K562 (cell line): Measurements from ENCODE around the gene ECE2. TPM values are rescaled to one million over a fixed set of nuclear protein-coding genes. Genes with fewer than 3 reads are reported as not detected.

Experiments
- CHD1 ChIP-seq: fragments of 200-600 bp; sonication (generic); IDR thresholded peaks from one replicate; pipeline ENCODE4 v1.6.1; 2012; ENCODE audit warnings: mild to moderate bottlenecking, moderate library complexity, low read length, inconsistent platforms
- FOXK2 ChIP-seq, 2 experiments: fragments of 450-650 bp; IDR thresholded peaks in 1 of 2; conservative IDR thresholded peaks in 1 of 2; 2 replicates each; pipeline ENCODE4 v1.6.1; 2016; ENCODE audit warnings: low read depth in 2 of 2, mild to moderate bottlenecking in 1 of 2
- NRF1 ChIP-seq, 2 experiments: fragments of 450-650 bp; IDR thresholded peaks in 1 of 2; conservative IDR thresholded peaks in 1 of 2; 2 replicates each; pipeline ENCODE4 v1.6.1; 2014; ENCODE audit warnings: mild to moderate bottlenecking in 2 of 2
- SMC3 ChIP-seq: conservative IDR thresholded peaks from 2 replicates; pipeline ENCODE4 v1.6.1; 2011; ENCODE audit warnings: low read depth, low read length, improper control_type of control experiment; ENCODE audit not compliant: insufficient read depth
- SUPT5H ChIP-seq: fragments of 450-650 bp; IDR thresholded peaks from 2 replicates; pipeline ENCODE4 v1.6.1; 2016
- XRCC4 ChIP-seq: IDR thresholded peaks from one replicate; pipeline ENCODE4 v1.6.1; 2011; ENCODE audit not compliant: insufficient read depth, insufficient read length; ENCODE audit errors: extremely low read depth
- XRCC5 ChIP-seq: fragments of 200-400 bp; formaldehyde crosslinking; IDR thresholded peaks from 2 replicates; pipeline ENCODE4 v1.6.1; 2017; ENCODE audit warnings: low read depth, mild to moderate bottlenecking, low read length
- ZFP91 ChIP-seq: sonication (generic); formaldehyde crosslinking; IDR thresholded peaks from 2 replicates; pipeline ENCODE4 v1.8.0; 2022; ENCODE audit warnings: mild to moderate bottlenecking, missing genetic modification reagents
- polyA plus RNA-seq, 8 experiments: library from polyadenylated mRNA; depleted of rRNA in 4 of 8; stranded (reverse) in 5 of 8; unstranded in 3 of 8; fragments of >200 nt; fragmentation: Nextera tagmentation in 2 of 8; fragmentation: Illumina TruSeq in 1 of 8; extraction: Ambion mirVana in 2 of 8; extraction: Trizol in 1 of 8; gene quantifications; 2 replicates each; pipeline versions ENCODE4 v1.2.1 to v1.2.3, GENCODE V29; 2011 to 2014; ENCODE audit warnings: inconsistent platforms in 1 of 8, missing spikeins in 1 of 8
- total RNA-seq, 7 experiments: library from RNA; depleted of rRNA in 6 of 7; stranded (reverse); fragments of >200 nt in 6 of 7; fragmentation: Illumina TruSeq in 2 of 7; extraction: Trizol in 2 of 7; gene quantifications; 2 replicates each; pipeline versions ENCODE4 v1.2.1 to v1.2.3, GENCODE V29; 2011 to 2021; ENCODE audit warnings: low replicate concordance in 1 of 7
- TF ChIP-seq, protein P1 (sequence below): fragments of 250-450 bp; sonication (Bioruptor Pico); IDR thresholded peaks from 2 replicates; pipeline ENCODE4 v1.5.0; 2020; ENCODE audit warnings: mild to moderate bottlenecking, borderline replicate concordance

ECE2 gene
- total and polyA plus RNA-seq, 9 of the 15 experiments (the other 6 are each of a cell fraction or from before 2014, with no cell fraction given) = not detected

DNA sequence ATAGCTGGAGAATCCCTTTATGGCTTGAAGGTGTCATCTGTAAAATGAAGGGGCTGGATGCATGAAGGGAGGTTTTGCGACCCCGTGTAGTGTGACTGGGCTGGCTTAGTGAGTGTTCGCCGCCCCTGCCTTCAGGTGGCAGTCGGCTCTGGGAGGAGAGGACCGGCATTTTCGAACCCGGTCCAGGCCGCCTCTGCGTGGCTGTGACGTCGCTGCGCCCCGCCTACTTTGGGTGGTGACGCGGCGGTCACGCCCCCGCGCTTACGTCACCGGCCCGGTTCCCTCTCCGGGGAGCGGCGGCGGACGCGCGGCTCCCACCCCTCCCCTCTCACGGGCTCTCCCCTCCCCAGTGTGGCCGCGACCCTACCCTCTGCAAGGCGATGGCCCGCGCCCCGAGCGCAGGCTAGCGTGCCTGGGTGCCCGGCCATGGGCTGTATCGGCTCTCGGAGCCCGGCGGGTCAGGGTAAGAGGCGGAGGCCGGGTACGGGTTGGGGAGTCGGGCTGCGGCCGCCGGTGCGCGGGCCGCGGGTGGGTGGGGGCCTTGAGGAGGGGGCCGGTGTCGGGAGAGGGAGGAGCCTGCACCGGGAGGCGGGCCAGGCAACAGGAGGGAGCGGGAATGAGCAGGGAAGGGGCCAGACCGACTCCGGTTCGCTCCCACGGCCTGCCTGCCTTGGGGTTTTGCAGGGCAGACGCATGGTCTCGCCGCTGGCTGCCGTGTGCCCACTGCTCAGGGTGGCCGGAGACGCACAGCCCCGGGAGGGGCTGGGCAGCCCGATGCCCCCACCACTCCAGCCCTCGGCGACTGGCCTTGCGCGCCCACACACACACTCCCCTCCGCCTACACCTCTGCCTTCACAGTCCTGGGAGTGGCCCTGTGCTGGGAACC is 60.1 kb downstream of the ECE2 start (continued):
- TF ChIP-seq, protein P1, sequence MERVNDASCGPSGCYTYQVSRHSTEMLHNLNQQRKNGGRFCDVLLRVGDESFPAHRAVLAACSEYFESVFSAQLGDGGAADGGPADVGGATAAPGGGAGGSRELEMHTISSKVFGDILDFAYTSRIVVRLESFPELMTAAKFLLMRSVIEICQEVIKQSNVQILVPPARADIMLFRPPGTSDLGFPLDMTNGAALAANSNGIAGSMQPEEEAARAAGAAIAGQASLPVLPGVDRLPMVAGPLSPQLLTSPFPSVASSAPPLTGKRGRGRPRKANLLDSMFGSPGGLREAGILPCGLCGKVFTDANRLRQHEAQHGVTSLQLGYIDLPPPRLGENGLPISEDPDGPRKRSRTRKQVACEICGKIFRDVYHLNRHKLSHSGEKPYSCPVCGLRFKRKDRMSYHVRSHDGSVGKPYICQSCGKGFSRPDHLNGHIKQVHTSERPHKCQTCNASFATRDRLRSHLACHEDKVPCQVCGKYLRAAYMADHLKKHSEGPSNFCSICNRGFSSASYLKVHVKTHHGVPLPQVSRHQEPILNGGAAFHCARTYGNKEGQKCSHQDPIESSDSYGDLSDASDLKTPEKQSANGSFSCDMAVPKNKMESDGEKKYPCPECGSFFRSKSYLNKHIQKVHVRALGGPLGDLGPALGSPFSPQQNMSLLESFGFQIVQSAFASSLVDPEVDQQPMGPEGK = no peak
- TF ChIP-seq CHD1 (peak; percentile 51), NRF1 (conservative IDR thresholded peaks at IDR 0.05 in 1 of 2, IDR thresholded peaks at IDR 0.05 in 1 of 2) (peak; percentile 65 to 73), XRCC4 (no peak), SMC3 (no peak), FOXK2 (conservative IDR thresholded peaks at IDR 0.05 in 1 of 2, IDR thresholded peaks at IDR 0.05 in 1 of 2; ENCODE audit: low read depth in 2 of 2) (peak in 1 of 2 experiments; percentile 33; a peak in 1 of 4 replicates), XRCC5 (no peak), SUPT5H (peak; percentile 89), ZFP91 (no peak)
- TF ChIP-seq, all 486 proteins: peak for 83
